HG02571 (cell line): ENCODE results near the gene MBD5.

Experiments used
- ATAC-seq: cut with Tn5 transposase; IDR thresholded peaks from one replicate; pipeline ENCODE4 v1.9.1; 2021; ENCODE audit warnings: mild to moderate bottlenecking, moderate library complexity; ENCODE audit not compliant: unreplicated experiment

Gene MBD5

DNA sequence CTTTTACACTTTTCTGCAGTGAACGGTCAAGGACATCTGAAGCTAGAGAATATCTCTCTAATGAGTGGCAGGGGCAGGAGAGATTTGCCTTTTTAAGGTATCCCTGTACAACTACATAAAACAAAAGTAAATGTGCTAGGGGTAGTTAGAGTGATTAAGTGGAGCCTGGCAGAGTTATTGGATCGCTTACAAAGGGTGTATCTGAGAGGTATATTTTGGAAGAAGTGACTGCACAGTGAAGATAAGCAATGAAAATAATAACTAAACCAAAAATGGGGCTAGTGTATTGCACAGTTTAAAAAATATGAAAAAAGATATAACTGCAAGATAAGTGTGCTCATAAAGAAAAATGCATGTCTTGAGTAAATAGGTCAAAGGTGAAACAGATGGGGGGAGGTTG, 430.2 kb downstream of the MBD5 start:
- ATAC-seq = no peak

DNA sequence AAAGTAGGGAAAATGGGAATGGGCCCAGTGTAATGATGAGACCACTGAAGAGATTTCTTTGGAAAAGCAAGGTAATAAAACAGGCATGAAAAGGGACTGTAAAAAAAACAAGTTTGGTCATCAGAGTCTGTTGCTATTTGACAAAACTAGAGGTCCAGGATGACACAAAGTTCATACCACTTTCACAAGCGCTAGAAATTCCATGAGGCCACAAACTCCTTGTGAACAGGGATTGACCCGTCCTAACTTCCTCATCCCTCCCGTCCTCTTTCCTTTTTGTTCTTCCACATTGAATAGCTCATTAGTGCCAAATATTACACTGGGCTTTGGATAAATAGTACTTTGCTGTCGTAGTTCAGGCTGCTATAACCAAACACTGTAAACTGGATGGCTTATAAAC, 434.9 kb downstream of the MBD5 start:
- no peak for ATAC-seq

DNA sequence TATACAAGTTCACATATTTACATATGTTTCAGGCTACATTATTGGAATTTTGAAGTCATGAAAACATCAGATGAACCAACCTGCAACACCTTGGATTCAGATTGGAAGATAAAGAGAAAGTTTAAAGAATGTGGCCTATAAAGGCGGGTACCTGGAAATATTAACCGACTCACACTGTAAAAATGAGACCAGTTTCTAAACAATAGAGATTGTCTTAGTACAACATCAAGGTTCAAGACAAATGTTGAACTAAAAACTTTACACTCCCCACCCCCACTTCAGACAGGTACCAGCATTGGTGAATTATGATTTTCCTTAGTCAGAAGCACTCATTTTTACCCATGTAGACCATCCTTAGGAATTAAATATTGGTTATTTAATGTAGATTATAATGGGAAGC, 437.3 kb downstream of the MBD5 start:
- no peak for ATAC-seq

DNA sequence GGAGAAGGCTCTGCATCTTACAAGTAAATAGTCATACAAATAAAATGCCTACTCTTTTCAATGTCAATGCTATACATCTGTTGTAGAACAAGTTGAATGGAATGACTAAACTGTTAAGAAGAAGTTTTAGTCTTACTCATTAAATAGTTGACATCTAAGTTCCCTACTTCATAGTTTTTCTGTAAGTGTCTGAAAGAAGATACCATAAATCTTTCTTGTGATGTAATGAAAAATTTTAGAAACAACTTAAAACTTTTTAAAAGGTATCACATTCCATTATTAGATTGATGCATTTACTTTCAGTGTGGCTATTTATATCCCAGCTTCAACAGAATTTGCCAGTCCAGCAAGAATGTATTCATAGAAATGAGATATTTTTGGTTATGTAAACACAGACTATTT, 438.5 kb downstream of the MBD5 start:
- ATAC-seq = no peak

DNA sequence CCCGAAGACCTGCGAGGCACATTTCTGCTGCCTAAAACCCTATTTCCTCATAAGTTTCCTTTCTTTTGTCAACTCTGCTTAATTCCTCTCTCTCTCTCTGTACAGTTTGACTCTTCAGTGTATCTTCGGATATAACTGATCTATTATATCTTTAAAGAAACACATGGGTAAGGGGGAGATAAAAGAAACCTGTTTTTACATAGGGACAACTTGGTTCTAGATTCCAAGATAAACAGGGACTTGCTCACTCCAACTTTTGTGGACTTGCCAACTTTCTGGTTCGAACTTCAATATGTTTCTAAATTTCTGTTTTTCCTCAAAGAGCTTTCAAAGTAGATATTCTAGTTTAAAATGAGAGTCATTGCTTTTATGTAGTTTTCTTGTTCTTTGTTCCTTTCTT, 441.0 kb downstream of the MBD5 start:
- no peak for ATAC-seq

DNA sequence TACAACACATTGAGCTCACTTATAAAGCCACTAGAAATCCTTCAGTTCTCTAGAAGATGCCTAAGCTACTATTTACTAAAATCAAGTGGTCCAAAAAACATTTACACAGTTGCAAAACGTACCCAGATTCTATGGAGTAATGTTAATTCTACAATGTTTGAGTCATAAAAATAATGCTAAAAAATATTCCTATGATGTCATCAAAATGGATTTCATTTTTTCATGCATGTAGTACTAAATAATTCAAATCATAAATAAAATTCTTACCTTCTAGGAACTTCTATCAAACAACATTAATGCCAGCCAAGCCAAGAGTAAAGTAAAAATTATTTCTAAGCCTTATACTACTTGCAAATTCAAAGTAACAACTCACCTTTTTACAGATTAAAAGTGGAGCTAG, 454.7 kb downstream of the MBD5 start:
- no peak for ATAC-seq

DNA sequence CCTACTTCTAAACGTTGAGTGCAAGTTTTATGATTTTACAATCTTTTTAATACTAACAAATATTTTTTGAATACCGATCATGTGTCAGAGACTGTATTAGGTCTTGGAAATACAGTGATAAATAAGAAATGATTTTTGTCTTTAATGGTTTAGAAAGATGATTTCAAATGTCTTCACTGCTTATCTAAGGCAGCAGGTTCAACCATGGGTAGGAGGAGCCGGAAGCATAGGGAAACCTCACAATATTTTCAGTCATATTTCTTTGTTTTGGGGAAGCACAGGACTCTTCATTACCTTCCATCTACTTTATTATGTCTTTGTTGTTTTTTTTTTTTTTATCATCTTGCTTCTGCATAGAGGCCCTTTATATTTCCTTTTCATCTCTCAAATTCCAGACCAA, 458.5 kb downstream of the MBD5 start:
- no peak for ATAC-seq

DNA sequence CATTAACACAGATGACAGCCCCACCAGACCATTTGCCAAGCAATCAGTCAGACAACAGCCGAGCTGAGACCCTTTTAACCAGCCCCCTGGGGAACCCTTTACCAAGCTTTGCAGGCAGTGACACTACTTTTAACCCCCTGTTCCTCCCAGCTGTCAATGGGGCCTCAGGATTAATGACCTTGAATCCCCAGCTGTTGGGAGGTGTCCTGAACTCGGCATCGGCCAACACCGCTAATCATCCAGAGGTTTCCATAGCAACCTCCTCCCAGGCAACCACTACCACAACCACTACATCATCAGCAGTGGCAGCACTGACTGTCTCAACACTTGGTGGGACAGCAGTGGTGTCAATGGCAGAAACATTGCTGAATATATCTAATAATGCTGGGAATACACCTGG, 462.8 kb downstream of the MBD5 start:
- ATAC-seq = no peak

DNA sequence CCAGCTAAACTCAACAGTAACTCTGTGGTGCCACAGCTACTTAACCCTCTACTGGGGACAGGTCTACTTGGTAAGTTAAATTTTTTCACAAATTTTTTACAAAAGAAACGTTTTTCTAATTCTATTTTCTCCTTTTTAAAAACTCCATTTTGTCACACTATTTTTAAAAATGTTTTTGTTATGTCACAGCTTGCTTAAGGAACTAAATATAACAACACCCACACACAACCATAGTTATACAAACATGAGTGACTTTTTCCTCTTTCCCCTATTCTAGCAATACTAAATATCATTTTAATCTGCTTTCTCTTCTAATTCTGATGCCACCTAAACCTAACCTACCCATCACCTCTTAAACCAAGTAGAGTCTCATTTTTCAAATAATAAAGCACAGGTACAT, 463.2 kb downstream of the MBD5 start:
- ATAC-seq = no peak

DNA sequence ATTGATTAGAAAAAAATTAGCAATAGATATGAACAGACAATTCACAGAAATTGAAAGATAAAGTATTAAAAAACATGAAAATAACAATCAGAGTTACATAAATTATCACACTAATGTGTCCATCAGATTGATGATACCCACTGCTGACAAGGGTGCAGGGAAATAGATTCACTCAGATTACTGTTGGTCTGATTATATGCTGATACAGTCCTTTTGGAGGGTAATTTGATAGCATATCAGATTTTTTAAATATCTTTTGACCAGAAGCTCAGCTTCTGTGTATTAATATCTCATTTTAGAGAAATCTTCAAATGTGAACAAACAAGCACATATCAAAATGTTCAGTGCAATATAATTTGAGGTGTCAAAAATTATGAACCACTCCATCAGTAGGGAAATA, 465.8 kb downstream of the MBD5 start:
- no peak for ATAC-seq

DNA sequence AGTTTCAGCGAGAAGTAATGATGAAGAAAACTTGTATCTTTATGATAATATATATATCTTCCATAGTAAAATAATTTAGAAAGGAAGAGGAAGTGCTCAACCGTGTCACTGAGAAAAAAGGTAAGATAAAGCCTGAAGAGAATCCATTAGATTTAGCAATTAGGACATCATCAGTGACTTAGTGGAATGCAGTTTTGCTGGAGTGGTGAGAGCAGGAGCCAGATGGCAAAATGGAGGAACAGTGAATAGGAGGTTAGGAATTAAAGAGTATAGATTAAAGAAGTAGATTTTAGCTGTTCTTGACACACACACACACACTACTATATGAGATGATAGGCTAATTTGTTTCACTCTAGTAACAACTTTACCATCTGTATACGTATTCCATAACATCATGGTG, 466.5 kb downstream of the MBD5 start:
- ATAC-seq = no peak

DNA sequence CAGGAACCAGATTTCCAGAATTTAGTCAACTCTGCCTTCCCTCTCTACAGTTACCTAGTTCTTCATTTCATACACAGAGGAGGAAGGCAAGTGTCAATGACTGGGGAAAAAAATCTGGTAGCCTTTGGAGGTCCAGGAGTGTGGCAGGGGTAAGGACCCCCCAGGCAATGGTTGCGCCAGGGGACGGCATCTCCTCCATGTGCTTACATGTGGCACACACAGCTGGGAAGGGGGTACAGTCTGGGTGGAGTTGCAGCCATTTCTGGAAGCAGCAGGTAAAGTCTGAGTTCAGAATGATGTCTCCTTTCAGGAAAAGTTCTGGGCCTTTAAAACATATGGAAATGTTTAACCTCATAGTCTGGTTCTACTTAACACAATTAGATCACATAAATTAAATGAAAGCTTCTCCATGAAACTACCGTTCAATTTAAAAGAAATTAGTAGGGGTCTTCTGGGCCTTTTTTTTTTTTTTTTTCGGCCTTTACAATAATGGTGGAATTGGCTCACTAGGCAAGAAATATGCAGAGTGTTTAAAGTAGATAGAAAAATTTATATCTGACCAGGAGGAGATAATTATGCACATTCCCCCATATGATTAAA, 470.0 kb downstream of the MBD5 start:
- ATAC-seq = no peak

DNA sequence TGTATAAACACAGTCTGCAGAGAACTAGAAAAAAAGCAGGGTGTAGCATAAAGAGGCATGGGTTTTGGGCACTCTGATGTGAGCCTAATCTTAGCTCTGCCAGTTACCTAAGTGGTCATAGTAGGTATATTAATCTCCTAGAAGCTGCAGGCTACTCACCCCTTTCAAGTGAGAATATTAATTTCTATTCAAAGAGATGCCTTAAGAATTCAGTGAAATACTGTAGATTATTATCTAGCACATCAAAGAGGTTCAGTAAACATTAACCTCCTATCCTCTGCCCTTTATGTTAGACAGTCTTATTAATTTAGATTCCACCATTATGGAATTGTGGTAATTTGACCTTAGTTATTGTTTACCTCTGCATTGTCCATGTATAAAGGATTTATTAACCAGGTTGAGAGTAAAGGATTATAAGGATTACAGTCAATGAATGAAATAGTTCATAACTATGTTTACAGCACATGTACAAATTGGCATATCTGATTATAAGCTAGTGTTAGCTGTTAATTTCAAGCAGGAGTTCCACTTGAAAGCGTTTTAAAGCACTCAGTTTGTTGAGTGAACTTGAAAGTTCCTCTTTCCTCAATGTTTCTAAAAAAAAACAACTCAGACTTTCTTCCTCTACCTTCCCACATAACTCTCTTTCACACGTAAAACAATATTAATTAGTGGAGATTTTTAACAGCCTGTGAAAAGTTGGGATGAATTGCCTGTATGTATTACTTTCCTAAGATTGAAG, 473.1 kb downstream of the MBD5 start:
- no peak for ATAC-seq

DNA sequence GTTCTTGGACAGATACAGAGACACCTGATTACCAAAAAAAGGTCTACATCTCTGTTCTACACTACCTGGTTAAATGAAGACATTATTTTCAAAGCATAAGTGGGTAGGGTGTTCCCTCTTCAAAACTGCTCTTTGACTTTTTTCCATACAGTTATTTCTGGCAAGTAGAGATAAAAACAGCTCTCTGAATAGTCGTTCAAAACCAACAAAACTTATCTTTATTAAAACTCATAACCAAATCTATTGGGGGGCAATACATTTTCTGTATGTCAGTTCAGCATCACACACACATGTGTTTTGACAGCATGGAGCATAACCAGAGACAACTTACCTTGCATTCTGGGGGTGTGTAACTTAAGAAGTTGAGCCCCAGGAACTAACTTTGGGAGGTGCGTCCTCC, 474.7 kb downstream of the MBD5 start:
- ATAC-seq = no peak

DNA sequence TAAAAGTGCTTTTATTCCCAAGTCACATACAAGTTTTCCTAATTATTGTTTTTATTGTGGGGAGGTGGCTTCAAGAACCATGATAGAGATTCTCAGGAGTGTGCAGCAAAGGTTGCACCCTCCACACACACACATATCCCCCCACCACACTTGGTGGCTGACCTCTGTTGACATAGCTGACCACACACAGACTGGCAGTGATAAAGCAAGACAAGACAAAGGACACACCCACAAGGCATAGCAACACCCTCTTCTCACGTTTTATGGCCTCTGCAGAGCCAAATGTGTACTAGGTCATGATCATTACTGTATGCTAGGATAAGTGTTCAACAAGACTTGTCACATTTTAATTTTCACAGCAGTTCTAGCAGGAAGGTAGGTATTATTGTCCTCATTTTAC, 480.7 kb downstream of the MBD5 start:
- no peak for ATAC-seq

DNA sequence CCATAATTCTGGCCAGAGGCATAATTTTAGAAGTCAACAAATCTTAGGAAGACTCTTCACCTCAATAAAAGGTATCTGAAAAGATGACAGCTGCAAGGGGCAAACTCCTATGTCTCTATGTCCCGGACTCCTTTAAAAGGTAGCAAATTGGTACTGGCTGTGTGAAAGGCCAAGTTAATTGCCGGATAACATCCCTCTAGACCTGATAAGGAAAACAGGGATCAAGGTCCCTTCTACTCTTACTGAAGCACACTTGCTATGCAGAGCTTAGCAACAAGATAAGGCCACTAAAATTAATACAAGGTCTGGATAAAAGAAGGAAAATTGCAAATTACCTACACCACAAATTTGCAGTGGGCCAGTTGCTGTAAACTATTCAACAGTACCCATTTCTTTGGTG, 482.6 kb downstream of the MBD5 start:
- no peak for ATAC-seq

DNA sequence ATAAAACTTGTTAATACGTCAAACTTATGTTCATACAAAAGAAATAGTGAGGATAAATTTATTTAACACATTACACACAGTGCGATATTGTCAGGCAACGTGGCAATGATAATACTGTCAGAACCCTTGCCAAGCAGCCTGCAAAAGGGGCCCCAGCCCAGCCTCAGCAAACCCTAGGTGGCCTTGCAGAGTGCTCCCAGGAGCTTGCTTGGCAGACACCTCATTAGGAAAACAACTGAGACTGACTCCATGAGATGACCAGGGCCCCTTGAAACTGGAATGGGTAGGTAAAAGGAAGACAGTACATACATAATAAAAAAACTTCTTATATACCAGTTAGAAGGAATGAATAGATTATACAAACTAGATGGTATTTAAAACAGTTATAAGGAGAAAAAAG, 487.1 kb downstream of the MBD5 start:
- ATAC-seq = no peak

DNA sequence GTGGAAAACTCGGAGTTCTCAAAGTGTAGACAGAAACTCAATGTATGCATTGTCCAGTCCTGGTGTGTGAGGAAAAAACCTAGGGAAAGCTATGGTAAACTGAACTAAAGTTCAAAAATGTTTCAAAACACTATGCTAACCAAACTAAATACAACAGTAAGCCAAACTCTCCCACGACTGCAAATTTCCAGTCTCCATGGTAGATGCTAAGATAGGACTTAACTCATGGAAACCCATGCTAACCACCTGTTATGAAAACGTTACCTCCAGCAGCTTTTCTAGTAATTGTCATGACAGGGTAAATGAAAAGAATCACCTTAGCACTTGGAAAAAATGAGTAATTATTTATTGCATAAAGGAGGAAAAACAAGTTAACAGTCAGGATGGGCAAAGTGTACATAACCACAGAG, 488.0 kb downstream of the MBD5 start:
- ATAC-seq = peak; percentile 4

DNA sequence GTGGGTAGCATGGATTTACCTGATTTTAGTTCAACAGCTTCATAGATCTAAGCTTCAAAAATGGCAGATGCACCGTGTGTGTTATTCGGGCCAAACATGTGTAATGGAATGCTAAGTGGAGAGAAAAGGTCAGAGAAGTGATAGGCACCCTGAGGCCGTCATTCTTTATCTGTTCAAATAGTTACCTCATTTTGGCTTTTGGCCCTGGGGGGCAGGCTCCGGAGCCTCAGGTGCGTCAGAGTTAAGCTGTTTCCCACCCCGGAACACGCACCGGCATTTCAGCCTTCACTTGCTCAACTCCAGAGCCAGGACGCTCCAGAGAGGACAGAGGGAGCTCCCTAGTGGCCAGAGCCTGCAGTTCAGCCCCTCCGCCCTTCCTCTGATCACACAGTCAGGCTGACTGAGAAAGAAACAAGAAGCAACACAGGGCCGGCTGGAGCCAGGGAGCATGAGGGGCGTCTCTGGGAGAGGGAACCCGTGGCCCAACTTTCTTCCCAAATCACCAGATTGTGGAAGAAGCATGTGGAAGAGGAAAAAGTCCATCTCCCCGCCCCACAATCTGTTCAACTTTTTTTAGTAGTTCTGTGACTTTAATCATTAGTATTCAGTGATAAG, 488.5 kb downstream of the MBD5 start:
- peak; percentile 100 for ATAC-seq

DNA sequence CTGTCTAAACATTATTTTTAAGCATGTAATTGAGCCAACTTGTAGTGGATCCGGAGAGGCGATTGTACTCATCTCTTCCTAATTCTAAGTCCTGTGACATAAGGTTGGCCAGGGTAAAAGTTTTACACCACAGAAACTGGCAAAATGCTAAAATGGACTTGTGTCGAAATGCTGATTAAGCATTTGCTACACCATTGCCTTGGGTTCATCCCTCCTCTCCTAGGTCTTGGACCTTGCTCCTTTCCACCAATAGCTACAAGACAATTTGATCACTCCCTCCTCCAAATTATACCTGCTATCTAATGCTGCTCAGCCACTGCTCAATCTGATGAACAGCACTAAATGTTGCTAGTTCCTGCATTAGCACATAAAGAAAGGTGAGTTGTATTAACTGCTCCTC, 491.0 kb downstream of the MBD5 start:
- ATAC-seq = no peak

DNA sequence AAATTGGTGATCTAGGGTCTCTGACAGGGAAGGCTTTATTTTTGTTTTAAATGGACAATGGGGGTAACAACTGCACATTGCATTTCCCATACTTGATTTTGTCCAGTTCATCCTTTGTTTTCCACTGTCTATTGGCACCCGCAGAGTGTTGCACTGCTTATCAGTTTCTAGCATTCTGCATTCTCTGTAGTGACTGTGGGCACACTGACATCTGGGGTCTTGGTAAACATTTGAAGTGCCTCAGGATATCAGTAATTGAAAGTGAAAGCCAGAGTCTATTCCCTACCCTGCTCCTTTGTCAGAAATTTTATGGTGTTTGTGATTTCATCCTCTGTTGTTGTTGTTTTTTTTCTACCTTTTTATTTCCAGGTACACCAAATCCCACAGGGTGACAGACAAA, 491.6 kb downstream of the MBD5 start:
- no peak for ATAC-seq

DNA sequence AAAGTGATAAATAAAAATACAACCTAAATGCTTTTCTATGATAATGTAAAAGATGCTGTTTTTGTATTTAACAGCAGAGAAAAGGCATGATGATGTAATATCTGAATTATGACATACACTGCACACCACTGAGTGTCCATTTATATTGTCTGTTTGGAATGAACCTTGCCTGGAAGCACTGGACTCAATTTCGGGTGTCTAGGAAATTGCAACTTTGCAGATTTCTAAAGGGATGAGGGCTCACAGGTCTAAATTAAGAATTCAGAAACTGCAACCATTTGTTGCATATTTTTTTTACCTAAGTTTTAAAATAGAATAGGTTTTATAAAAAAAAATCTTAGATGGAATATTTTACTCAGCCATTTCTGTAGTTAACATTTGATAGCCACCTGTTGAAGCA, 492.5 kb downstream of the MBD5 start:
- no peak for ATAC-seq

DNA sequence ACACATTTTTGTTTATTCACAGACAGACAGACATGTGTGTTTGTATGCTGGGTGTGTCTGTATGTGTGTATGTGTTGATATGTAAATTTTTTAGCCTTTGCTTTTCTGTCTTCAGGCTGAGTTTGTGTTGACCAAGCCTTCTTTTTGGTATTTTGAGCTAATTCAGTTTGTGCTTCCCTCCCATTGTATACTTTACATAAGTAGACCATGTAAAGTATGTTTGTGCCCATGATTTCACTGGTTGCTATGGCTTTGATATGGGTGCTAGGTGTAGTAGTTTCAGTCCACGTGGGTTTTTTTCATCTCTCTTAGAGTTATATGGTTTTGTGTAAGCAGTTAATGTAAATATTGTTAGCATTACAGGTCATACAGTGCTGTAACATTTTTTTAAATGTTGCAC, 494.2 kb downstream of the MBD5 start:
- no peak for ATAC-seq
